ENCODE measurements around the gene ACSL3.

DNA sequence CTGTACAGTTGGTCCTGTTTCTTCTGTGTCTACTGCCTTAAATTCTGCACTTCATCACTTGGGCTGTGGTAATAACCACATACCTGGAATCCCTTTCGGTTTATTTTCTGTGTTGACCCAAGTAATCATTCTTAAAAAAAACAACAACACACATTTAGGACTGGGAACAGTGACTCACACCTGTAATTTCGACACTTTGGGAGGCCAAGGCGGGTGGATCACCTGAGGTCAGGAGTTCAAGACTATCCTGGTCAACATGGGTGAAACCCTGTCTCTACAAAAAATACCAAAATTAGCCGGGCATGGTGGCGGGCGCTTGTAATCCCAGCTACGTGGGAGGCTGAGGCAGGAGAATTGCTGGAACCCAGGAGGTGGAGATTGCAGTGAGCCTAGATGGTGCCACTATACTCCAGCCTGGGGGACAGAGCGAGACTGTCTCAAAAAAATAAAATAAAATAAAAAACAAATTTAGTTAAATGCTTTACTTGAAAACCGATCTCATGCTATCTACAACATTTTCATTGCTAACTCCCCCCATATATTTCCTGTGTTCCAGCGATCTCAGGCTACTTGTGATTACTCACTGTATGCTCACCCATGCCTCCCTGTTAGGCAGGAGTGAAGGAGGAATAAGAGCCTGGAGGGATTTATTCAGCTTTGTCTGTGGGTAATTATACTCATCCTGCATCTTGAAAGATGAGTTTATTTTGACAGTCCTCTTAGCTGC, 18.2 kb downstream of the ACSL3 start:
- TF ChIP-seq CREB5 (CRISPR knock-in tag; IDR thresholded peaks at IDR 0.05; ENCODE audit: low read depth) = no peak
- no peak for TF ChIP-seq ISL1 (CRISPR knock-in tag; IDR thresholded peaks at IDR 0.05)
- TF ChIP-seq PATZ1 (CRISPR knock-in tag; IDR thresholded peaks at IDR 0.05; ENCODE audit: borderline replicate concordance) = no peak
- no peak for TF ChIP-seq TSHZ2 (CRISPR knock-in tag; IDR thresholded peaks at IDR 0.05)
- no peak for TF ChIP-seq ZFP30 (CRISPR knock-in tag; IDR thresholded peaks at IDR 0.05)
- no peak for TF ChIP-seq ZFP3 (CRISPR knock-in tag; IDR thresholded peaks at IDR 0.05)
- TF ChIP-seq ZNF8 (CRISPR knock-in tag; IDR thresholded peaks at IDR 0.05) = no peak
- TF ChIP-seq SNAI2 (CRISPR knock-in tag; IDR thresholded peaks at IDR 0.05) = no peak
- no peak for TF ChIP-seq ARNTL (CRISPR knock-in tag; IDR thresholded peaks at IDR 0.05; ENCODE audit: borderline replicate concordance, low read depth)
- no peak for TF ChIP-seq ESRRG (CRISPR knock-in tag; IDR thresholded peaks at IDR 0.05)
- TF ChIP-seq PPARA (CRISPR knock-in tag; IDR thresholded peaks at IDR 0.05; ENCODE audit: borderline replicate concordance) = no peak
- no peak for TF ChIP-seq RARB (CRISPR knock-in tag; IDR thresholded peaks at IDR 0.05)

All from SK-N-SH treated with all-trans-retinoic acid at 6 μM for 48 hours (cell line).